Suppressor macrophage treated with lipopolysaccharide for 4 hours (primary cell): ENCODE data around the gene ANXA6.
A peak's percentile ranks its signal among the peaks of the same experiment; 100 is the strongest.

Source experiments
- DNase-seq: peaks from one replicate; pipeline ENCODE4 v3.0.0-alpha.2; 2020

Gene ANXA6

DNA sequence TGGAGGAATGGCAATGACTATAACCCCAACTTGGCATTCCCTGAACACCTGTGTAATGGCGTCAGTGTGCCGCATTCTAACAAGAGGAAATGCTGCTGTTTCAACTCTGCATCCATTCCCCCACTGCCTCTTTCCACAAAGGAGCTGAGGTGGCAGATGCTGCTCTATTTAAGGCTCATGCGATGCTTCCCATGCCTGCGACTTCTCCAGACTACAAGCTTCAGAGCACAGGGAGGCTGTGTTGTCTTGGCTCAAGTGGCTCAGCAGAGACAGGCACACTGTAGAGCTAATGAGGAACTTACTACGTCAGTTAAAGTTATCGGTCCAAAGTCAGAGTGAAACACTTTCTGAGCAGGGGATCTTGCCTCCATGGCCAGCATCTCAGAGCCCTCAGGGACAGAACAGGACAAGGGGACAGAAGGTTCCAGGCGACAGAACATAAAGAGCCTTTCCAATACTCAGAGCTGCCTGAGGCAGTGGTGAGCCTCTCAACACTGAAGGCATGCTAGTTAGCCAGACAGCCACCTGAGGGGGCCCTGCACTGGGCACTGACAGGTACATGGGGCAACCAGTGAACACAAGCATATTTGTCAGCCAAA is 98.6 kb downstream of the ANXA6 start:
- peak; percentile 65 for DNase-seq

GRCh38 chr5:151058301-151058700 is 99.3 kb downstream of the ANXA6 start:
- DNase-seq, result no peak

- peak; percentile 95 for DNase-seq
These were observed 100.9 kb downstream of the ANXA6 start for GRCh38 chr5:151056379-151057325.

DNA sequence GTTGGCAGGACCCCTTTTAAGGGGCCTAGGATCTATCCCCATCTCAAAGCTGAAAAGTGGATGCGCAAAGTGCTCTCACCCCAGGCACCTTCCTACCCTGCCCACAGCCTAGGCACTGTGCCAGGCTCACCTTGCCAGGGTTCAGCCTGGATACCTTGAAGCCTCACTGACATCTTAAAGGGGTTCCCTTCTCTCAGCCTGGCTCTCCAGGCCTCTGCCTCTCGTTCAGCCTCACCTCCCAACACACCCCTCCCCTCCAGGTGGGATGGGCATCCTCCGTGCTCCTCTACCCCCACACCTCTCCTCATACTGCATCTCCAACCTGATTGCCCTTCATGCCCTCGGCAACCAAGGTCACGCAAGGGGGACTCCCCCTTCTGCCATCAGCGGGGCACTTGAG is 102.2 kb downstream of the ANXA6 start:
- no peak for DNase-seq

GRCh38 chr5:151054709-151055108 is 102.9 kb downstream of the ANXA6 start:
- no peak for DNase-seq

DNA sequence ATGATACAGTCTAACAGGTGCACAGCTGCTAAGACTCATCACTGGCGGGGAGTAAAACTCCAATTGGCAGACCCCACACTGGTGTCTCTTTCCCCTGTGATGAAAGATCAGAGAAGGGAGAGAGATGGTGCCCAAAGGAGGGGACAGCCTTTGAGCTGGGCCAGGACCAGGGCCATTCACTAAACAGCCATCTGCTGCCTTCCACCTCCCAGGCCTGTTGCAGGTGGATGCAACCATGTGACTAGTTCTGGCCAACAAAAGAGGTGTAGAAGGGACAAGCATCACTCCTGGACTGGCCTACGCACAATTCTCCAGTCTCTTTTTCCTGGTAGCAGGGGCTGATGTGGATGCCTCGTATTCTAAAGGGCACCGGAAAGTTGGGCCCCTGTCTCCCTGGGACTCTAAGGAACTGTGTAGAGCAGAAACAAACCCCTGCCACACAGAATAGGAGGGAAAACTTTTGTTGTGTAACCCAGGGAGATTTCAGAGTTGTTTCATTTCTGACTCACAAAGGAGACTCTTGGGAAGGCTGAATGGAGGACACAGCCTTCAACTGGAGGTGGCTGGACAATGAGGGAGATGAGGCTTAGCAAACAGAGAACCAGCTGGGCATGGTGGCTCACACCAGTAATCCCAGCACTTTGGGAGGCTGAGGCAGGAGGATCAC is 103.7 kb downstream of the ANXA6 start:
- DNase-seq, result peak; percentile 64

- DNase-seq, result no peak
These were observed 104.7 kb downstream of the ANXA6 start for GRCh38 chr5:151052836-151053235.

- no peak for DNase-seq
These were observed 105.5 kb downstream of the ANXA6 start for GRCh38 chr5:151051931-151052608.

DNA sequence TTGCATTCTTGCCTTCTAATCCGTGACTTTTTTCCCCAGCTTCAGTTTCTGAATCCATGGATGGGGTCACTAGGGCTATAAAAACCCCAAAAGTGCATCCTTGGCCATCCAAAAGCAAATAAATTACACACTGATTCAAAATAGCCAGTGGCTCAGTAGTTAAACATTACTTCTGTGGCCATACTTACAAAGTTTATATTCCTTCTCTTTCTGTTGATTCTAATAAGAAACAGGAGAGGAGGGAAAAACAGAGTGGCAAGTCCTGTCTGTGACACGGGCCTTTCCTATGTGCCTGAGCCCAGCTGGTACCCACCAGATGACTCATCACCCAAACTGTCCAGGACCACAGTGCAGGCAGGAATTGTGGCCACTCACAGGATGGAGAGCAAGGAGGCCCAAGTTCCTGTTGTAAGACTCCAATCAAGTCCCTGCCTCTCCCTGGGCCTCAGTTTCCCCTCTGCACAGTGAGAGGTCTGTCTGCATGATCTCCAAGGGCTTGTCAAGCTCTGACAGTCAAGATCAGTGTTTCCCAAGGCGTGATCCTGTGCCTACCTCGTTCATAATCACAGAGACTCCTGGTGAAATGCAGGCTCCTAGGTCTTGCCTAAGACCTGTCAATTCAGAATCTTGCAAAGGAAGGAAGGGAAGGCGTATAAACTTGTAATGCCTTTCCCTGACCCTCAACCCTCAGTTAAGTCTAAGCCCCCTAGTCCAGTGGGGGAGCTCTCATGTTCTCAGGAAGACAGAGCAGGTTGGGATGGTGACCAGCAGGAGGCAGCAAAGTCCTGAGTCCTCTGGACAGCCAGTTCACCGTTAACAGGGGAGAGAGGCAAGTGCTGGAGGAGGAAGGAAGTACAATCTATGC is 106.3 kb downstream of the ANXA6 start:
- peak; percentile 77 for DNase-seq
